HTR-8/SVneo (cell line): ENCODE data around the gene RASGRF1.

Source experiments
- DNase-seq: peaks from one replicate; pipeline ENCODE4 v3.0.0; 2011; ENCODE audit warnings: low spot score, mixed read lengths; ENCODE audit not compliant: insufficient read length
- FAIRE-seq: peaks from 2 replicates; lab custom pipeline; 2011; peaks lifted over from hg19 to GRCh38; lab: Jason Lieb, UNC

Gene RASGRF1

DNA sequence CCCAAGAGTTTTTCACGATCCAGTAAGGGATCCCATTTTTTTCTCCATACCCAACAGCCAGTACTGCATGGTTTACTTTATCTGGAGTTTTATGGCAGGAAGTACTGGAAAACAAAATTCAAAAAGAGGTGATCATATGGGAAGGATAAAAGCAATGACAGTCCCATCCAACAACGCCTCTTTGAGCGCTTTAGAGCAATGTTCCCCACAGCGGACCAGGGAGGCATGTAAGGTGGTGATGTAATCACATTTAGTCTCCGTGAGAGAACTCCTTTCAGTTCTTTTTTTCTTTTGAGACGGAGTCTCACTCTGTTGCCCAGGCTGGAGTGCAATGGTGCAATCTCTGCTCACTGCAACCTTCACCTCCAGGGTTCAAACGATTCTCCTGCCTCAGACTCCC, 167.6 kb downstream of the RASGRF1 start:
- FAIRE-seq = no peak
- no peak for DNase-seq

GRCh38 chr15:78922527-78922926, 168.1 kb downstream of the RASGRF1 start:
- FAIRE-seq (no peak), DNase-seq (no peak)

DNA sequence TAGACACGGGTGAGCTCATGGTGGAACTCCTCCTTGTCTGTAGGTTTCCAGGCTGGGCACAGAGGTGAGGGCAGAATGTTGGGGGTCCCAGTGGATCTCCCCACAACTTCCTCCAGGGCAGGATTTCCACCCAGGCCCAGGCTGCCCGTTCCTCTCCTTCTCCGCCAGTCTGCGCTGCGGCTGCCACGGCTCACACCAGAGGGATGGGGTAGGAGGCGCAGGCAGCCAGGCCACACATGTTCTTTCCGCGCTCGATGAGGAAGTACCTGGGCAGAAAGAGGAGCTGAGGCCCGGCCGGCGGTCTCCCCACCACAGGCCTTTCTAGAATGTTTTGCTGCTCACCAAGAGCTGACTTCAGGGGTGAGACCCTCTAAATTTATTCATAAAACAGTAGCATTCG, 168.6 kb downstream of the RASGRF1 start:
- DNase-seq = no peak
- no peak for FAIRE-seq

GRCh38 chr15:78921517-78921916, 169.1 kb downstream of the RASGRF1 start:
- no peak for FAIRE-seq

GRCh38 chr15:78917888-78918287, 172.7 kb downstream of the RASGRF1 start:
- no peak for FAIRE-seq

More at GRCh38 chr15:78921517-78921916, 169.1 kb downstream of the RASGRF1 start:
- no peak for DNase-seq

DNA sequence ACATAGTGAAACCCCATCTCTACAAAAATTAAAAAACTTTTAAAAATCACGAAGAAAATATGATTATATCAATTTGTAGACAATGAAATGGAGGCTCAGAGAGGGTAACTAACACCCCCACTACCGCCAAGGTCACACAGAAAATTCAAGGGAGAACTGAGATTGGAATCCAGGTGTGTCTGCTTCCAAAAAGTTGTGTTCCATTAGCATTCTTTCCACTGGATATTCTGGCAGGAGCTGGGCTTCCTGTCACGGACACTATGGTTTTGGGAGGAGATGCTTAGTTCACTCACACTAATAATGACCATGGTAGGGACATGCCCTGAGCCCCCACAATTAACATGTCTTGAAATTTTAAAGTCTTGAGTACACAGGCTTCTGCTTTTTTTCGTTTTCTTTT, 174.5 kb downstream of the RASGRF1 start:
- DNase-seq (no peak), FAIRE-seq (no peak)

More at GRCh38 chr15:78917888-78918287, 172.7 kb downstream of the RASGRF1 start:
- no peak for DNase-seq

GRCh38 chr15:78915341-78916087, 175.1 kb downstream of the RASGRF1 start:
- no peak for FAIRE-seq
- no peak for DNase-seq

DNA sequence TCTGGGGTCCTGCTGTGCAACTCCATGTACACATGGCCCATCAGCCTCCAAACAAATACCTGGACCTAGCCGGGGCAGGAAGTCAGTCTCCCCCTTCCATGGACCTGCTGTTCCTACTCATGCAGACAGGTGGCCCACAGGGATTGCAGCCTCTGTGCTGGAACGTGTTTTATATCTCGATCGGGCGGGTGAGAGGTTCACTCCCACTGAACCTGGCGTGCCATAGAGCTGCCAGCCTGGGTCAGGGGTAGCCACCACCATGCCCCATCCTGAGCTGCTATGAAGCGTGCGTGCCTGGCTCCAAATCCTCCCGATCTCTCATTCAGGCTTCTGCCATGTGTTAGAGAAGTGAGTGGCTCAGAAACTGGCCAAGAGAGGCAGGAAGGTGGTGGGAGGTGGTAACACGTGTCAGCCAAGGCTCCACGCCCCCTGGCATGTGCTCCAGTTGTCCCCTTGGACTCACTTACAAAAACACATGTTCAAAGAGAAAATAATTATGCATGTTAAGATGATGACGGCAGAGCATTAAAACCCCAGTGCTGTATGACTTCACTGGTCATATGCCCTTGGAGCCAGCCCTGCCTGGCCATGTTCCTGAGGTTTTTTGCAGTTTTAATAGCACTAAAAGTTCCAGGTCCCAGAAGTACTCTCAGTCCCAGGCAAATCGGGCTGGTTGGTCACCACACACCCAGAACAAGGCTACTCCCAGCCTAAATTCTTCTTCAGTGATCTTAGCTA, 176.4 kb downstream of the RASGRF1 start:
- FAIRE-seq = no peak
- DNase-seq = no peak

DNA sequence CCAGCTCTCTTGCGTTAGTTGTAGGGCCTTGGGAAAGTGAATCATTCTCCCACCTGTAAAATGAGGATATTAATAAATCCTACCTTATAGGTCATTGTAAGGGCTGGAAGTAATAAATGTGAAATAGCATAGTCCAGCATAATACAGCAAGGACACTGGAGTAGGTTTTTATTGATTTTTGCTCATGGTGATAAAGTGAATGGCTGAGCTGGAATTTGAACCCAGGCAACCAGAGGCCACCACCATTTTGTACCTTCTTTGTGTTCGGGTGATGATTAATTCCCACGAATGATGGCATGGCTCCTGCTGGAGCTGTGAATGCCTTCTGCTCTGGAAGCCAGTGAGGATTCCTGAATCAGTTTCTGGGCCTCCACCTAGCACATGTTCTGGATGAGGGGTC, 177.6 kb downstream of the RASGRF1 start:
- DNase-seq = no peak
- FAIRE-seq = no peak

DNA sequence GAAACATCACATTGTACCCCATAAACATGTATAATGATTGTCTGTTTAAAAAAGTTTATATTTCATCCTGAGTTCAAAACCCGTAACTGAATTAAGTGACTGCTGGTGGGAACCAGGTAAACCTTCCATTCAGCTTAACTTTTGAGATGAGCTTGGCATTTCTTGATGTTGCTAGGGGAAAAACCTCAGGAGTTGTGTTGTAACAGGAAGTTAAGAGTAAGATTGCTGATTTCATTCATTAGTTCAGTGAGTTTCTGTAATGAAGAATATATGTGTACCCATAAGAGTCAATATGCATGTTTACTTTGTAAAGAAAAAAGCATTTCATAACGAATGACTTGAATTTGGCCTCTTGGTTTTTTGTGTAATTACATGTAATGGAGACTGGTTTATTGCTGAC, 178.3 kb downstream of the RASGRF1 start:
- FAIRE-seq (no peak), DNase-seq (no peak)

DNA sequence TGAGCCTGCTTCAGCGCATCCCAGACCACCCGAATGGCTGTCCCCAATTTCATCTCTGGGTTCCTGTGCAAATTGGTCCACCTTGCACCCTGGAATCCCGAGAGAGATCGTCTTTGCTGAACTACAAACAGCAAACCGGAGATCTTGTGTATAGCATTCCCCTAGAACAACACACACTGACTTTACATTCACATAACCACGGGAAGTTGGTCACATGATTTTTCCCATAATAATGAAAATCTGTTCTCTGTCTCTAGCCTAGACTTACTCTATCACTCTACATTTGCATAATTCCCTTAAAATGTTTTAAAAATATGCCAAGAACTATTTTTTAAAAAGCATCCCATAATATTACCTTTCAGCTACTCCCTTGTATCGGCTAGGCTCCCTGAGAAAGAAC, 180.3 kb downstream of the RASGRF1 start:
- no peak for FAIRE-seq
- no peak for DNase-seq
